HepG2 (cell line): Measurements from ENCODE around the gene PLOD3. TPM values are rescaled to one million over a fixed set of nuclear protein-coding genes. Genes with fewer than 3 reads are reported as not detected.
A peak's percentile ranks its signal among the peaks of the same experiment; 100 is the strongest.

ENCODE experiments used
- AKAP8 ChIP-seq: sonication (generic); formaldehyde crosslinking; IDR thresholded peaks from 2 replicates; pipeline ENCODE4 v1.5.1; 2020; ENCODE audit warnings: mild to moderate bottlenecking, missing genetic modification reagents
- CREM ChIP-seq, 2 experiments: sonication (generic) in 1 of 2; formaldehyde crosslinking in 1 of 2; IDR thresholded peaks; 2 replicates each; pipeline versions ENCODE4 v1.4.0 to v1.6.1; 2016 to 2020; ENCODE audit warnings: antibody characterized with exemption in 1 of 2, mild to moderate bottlenecking in 1 of 2, missing genetic modification reagents in 1 of 2
- FOXK1 ChIP-seq: sonication (generic); formaldehyde crosslinking; IDR thresholded peaks from 2 replicates; pipeline ENCODE4 v1.4.0; 2020; ENCODE audit warnings: low read depth, missing genetic modification reagents, borderline replicate concordance
- FOXO4 ChIP-seq: sonication (generic); formaldehyde crosslinking; conservative IDR thresholded peaks from 2 replicates; pipeline ENCODE4 v1.8.1; 2023; ENCODE audit warnings: missing genetic modification reagents
- MBD4 ChIP-seq: IDR thresholded peaks from 2 replicates; pipeline ENCODE4 v1.6.1; 2012; ENCODE audit warnings: low read length, inconsistent platforms, borderline replicate concordance
- MXD3 ChIP-seq: IDR thresholded peaks from 2 replicates; pipeline ENCODE4 v1.6.1; 2016; ENCODE audit warnings: mild to moderate bottlenecking, missing biosample characterization, missing genetic modification reagents
- MXI1 ChIP-seq: IDR thresholded peaks from 3 replicates; pipeline ENCODE4 v1.6.1; 2012; ENCODE audit warnings: low read depth, low read length, inconsistent platforms, borderline replicate concordance
- POLR2G ChIP-seq: fragments of 200-400 bp; formaldehyde crosslinking; IDR thresholded peaks from 2 replicates; pipeline ENCODE4 v1.6.1; 2018; ENCODE audit warnings: mild to moderate bottlenecking, low read depth, low read length, moderate library complexity
- PRDM4 ChIP-seq: sonication (generic); formaldehyde crosslinking; IDR thresholded peaks from 2 replicates; pipeline ENCODE4 v1.9.0; 2021; ENCODE audit warnings: missing genetic modification reagents, borderline replicate concordance
- PTBP1 ChIP-seq: fragments of 200-400 bp; formaldehyde crosslinking; IDR thresholded peaks from 2 replicates; pipeline ENCODE4 v1.6.1; 2018; ENCODE audit warnings: low read length, low read depth; ENCODE audit not compliant: poor library complexity, severe bottlenecking
- REXO4 ChIP-seq: sonication (generic); formaldehyde crosslinking; IDR thresholded peaks from 2 replicates; pipeline ENCODE4 v1.8.0; 2022; ENCODE audit warnings: missing genetic modification reagents, mild to moderate bottlenecking, borderline replicate concordance
- SCMH1 ChIP-seq: sonication (generic); formaldehyde crosslinking; IDR thresholded peaks from 2 replicates; pipeline ENCODE4 v1.9.0; 2021; ENCODE audit warnings: missing genetic modification reagents, mild to moderate bottlenecking, borderline replicate concordance
- SPEN ChIP-seq: sonication (generic); formaldehyde crosslinking; IDR thresholded peaks from 2 replicates; pipeline ENCODE4 v1.5.1; 2020; ENCODE audit warnings: low read depth, mild to moderate bottlenecking, missing genetic modification reagents
- ZBTB4 ChIP-seq: sonication (generic); formaldehyde crosslinking; IDR thresholded peaks from 2 replicates; pipeline ENCODE4 v1.4.0; 2020; ENCODE audit warnings: missing genetic modification reagents, mild to moderate bottlenecking, borderline replicate concordance
- ZNF101 ChIP-seq: sonication (generic); formaldehyde crosslinking; IDR thresholded peaks from 2 replicates; pipeline ENCODE4 v1.4.0; 2020; ENCODE audit warnings: mild to moderate bottlenecking, low read depth, missing genetic modification reagents, borderline replicate concordance
- ZNF296 ChIP-seq: sonication (generic); formaldehyde crosslinking; conservative IDR thresholded peaks from 2 replicates; pipeline ENCODE4 v1.5.0; 2020; ENCODE audit warnings: mild to moderate bottlenecking, missing genetic modification reagents
- ZNF589 ChIP-seq: sonication (generic); formaldehyde crosslinking; conservative IDR thresholded peaks from 2 replicates; pipeline ENCODE4 v1.8.0; 2022; ENCODE audit warnings: mild to moderate bottlenecking, moderate library complexity, missing genetic modification reagents
- ZNF598 ChIP-seq: sonication (generic); formaldehyde crosslinking; IDR thresholded peaks from 2 replicates; pipeline ENCODE4 v1.5.1; 2020; ENCODE audit warnings: mild to moderate bottlenecking, missing genetic modification reagents, borderline replicate concordance
- ZNF891 ChIP-seq: sonication (generic); formaldehyde crosslinking; IDR thresholded peaks from 2 replicates; pipeline ENCODE4 v1.5.0; 2020; ENCODE audit warnings: mild to moderate bottlenecking, missing genetic modification reagents
- polyA plus RNA-seq, 8 experiments: library from polyadenylated mRNA; depleted of rRNA in 3 of 8; stranded (reverse) in 7 of 8; unstranded in 1 of 8; fragments of >200 nt; fragmentation: Illumina TruSeq in 4 of 8; extraction: Trizol in 4 of 8; gene quantifications; 2 replicates each; pipeline versions ENCODE4 v1.2.1 to v1.2.3, GENCODE V29; 2011 to 2016; ENCODE audit warnings: low read depth in 4 of 8, missing spikeins in 1 of 8, mixed read lengths in 1 of 8; ENCODE audit not compliant: insufficient read depth in 1 of 8
- total RNA-seq, 5 experiments: library from RNA; depleted of rRNA; stranded (reverse); fragments of >200 nt; fragmentation: Illumina TruSeq; extraction: Trizol; gene quantifications; 2 replicates each; pipeline ENCODE4 v1.2.3, GENCODE V29; 2016; ENCODE audit warnings: low read depth in 1 of 5

Gene PLOD3
- total and polyA plus RNA-seq, 2 of the 13 experiments (the other 11 are each of a cell fraction or from before 2014, with no cell fraction given), result 65.8 to 67.4 TPM

- TF ChIP-seq ZBTB4 (peak; percentile 58; the same call in 1 of the 2 replicates), SCMH1 (no peak), ZNF598 (CRISPR knock-in tag) (no peak), MBD4 (no peak), FOXO4 (CRISPR knock-in tag) (no peak), POLR2G (peak; percentile 81), PRDM4 (CRISPR knock-in tag) (no peak), ZNF589 (CRISPR knock-in tag) (no peak), SPEN (peak; percentile 83), FOXK1 (no peak), ZNF891 (CRISPR knock-in tag) (no peak), MXD3 (0 out of 2 replicates have a peak, but pooled peaks have one; percentile 6), MXI1 (no peak), PTBP1 (no peak), ZNF296 (CRISPR knock-in tag) (0 out of 2 replicates have a peak, but pooled peaks have one; percentile 56), ZNF101 (no peak), AKAP8 (CRISPR knock-in tag) (peak; percentile 25; the same call in 1 of the 2 replicates), CREM (IDR thresholded peaks at IDR 0.05) (no peak), CREM (CRISPR knock-in tag; IDR thresholded peaks at IDR 0.05) (no peak), REXO4 (CRISPR knock-in tag) (no peak)
These were observed 15.4 kb downstream of the PLOD3 start (continued) for GRCh38 chr7:101201695-101202602.
